Left colon (tissue), 2 donors: ENCODE results near the gene DIAPH3. TPM values are rescaled to one million over a fixed set of nuclear protein-coding genes. Genes with fewer than 3 reads are reported as not detected.
"Not testable (repeated sequence)": the region's sequence is repeated elsewhere in the genome, so short reads cannot be mapped to it uniquely, and the experiment has no call there.

Experiments
- ATAC-seq: fragments of 200-7000 bp; cut with Tn5 transposase; one replicate; pipeline ENCODE4 v1.9.1; 2020; ENCODE audit warnings: mild to moderate bottlenecking, moderate library complexity
- DNase-seq, 2 donors: peaks; one replicate each; pipeline ENCODE4 v3.0.0-alpha.2; 2020
- intact Hi-C, 2 donors: fragments of 100-400 bp; cut with DNase I in 1 of 2; cut with micrococcal nuclease in 1 of 2; formaldehyde crosslinking; loops; one replicate each; pipeline versions ENCODE4 v1.11.2 to v1.14.0; 2022; cut with DNase I, micrococcal nuclease
- total RNA-seq, 2 donors: library from RNA; stranded (reverse); fragmentation: NEBNext Ultra II Directional; extraction: Animal tissue kit (Norgen Biotek cat#: 25700); gene quantifications; one replicate each; pipeline ENCODE4 v1.2.1, GENCODE V29; 2021
- donor health status: DM: no; HTN: no; CAD: no.
- donor health status: DM: yes; HTN: yes; CAD: no.

Gene DIAPH3
- total RNA-seq, 2 donors from 2014 or later: 1.9 to 5.0 TPM

DNA sequence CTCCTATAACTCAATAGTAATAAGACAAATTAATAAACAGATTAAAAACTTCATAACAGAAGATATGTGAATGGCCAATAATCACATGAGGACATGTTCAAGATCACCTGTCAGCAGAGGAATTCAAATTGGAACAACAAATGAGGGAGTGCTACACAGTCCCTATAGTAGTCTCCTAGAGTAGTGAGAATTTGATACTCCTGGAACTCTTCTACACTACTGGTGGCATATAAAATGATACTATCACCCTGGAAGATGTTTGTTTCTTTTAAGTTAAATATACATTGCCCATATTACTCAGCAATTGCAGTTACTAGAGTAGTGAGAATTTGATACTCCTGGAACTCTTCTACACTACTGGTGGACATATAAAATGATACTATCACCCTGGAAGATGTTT is 115.4 kb downstream of the DIAPH3 start:
- ATAC-seq, DNase-seq, intact Hi-C loops: not testable (repeated sequence)

DNA sequence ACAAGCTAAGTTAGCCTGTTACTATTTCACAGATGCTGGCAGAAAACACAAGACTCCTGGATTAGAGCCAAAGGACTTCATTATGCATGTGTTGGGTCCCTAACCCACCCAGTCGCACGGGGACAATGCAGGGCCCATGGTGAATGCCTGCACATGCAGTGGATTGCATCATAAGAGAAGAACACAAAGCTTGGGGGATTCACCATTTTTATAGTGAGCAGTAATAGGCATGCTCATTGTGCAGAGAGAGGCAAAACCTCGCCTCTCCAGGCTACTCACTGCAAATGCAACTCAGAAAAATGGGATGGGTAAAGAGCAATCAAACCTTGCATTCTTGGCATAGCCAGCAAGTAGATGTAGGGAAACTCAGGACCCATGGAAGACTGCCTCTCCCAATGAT is 115.8 kb downstream of the DIAPH3 start:
- intact Hi-C loops: no loop called here
- ATAC-seq (no peak), DNase-seq (no peak)

DNA sequence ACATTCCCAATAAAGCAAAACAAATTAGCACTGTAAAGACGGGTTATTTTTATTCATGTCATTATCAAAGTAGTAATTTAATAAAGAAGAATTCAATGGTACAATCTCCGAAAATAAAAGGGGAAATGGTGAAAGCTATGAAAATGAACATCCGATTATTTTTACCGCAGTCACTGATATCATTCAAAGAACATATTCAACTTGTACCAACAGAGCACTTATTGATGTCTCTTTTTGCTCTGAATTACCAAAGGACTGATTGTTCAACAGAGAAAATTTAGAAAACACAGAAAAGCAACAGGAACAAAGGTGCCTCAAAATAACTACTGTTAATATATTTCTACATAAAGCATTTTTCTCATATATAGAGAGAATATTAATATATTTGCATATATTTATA is 119.4 kb downstream of the DIAPH3 start:
- no peak for DNase-seq
- intact Hi-C loops: no loop called here
- no peak for ATAC-seq

DNA sequence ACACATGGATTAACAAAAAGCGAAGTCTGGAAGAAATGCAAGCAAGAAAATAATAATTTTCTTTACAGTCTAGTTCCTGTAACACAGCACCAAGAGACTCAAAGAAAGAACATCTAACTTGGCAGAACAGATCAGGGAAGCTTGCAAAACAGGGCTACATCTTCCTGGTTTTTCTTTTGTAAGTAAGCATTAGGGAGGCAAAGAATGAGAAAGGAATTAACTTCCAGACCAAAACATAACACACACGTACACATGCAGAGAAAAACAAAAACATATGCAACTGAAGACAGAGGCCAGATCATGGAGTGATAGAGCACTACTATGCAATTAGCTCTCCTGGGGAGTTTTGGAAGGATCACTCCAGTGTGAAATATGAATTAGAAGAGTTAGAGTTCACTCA is 120.5 kb downstream of the DIAPH3 start:
- intact Hi-C loops: no loop called here

DNA sequence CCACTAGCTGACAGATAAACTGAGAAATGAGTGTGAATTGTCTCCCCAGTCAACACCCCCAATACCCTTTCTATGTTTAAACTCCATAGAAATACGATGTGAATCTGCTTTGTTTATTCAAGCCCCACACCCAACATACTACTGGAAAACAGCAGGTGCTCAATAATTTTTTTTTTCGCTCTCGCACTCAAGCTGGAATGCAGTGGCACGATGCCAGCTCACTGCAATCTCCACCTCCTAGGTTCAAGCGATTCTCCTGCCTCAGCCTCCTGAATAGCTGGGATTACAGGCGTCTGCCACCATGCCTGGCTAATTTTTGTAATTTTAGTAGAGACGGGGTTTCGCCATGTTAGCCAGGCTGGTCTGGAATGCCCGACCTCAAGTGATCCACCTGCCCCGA is 123.1 kb downstream of the DIAPH3 start:
- DNase-seq, ATAC-seq, intact Hi-C loops: not testable (repeated sequence)

More for the DNA sequence above, 120.5 kb downstream of the DIAPH3 start:
- DNase-seq: no peak
- ATAC-seq: no peak

DNA sequence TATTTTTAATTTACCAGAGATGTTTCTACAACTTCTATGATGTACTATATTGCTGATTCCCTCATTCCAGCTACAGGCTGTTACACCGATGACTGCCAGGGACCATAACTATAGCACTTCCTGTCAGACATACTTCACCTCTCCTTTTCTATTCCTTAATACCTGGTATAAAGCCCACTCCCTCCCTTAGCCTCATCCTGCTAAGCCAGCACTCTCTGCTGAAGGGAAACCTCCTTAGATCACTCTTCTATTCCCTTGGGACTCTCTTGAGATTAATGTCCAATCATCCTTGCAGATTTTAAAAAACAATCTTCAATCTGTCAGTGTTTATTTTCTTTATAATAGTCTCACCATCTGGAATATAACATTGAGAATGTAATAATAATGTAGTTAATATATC is 127.9 kb downstream of the DIAPH3 start:
- intact Hi-C loops: no loop called here
- ATAC-seq (no peak), DNase-seq (no peak)

DNA sequence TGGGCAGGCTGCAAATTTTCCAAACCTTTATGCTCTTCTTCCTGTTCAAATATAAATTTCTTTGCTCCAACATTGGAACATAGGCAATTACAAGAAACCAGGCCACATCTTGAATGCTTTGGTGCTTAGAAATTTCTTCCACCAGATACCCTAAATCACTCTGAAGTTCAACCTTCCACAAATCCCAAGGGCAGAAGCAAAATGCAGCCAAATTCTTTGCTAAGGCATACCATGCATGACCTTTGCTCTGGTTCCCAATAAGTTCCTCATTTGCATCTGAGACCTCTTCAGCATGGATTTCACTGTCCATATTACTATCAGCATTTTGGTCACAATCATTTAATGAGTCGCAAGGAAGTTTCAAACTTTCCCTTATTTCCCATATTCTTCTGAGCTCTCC is 130.9 kb downstream of the DIAPH3 start:
- no peak for ATAC-seq
- intact Hi-C loops: no loop called here
- DNase-seq: no peak

DNA sequence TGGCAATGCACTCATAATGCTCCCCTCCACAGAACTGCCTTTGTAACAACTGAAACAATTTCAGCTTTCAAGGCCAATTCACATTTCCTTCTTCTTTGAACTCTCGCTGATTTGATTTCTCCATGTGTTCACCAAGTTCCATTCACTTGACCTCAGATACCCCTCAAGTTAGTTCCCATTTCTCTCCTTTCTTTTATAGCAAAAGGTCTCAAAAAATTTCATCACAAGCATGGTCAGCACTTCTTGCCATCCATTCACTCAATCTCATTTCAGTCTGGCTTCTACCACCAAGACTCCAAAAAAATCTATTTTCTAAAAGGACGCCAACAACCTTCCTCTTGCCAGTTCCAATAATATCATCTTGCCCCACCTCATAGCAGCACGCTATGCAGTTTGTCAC is 135.7 kb downstream of the DIAPH3 start:
- intact Hi-C loops: no loop called here
- ATAC-seq: no peak
- DNase-seq: no peak

DNA sequence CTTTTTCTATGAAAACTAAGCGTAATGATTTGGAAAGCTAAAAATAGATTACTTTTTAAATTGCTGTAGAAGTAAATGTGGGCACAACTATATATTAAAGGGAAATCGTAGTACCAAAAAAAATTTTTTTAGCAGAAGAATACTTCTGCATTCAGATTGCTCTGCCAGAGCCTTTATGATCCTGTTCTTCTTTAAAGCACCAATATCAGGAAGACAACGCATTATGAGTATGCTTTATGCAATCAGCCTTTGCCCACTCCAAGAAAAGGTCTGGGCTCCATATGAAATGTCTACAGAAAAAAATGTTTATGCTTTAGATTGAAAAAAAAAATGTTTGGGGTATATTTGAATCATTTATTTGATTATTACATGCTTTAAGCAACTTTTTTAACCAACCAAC is 137.4 kb downstream of the DIAPH3 start:
- intact Hi-C loops: no loop called here
- DNase-seq: no peak
- ATAC-seq: no peak

DNA sequence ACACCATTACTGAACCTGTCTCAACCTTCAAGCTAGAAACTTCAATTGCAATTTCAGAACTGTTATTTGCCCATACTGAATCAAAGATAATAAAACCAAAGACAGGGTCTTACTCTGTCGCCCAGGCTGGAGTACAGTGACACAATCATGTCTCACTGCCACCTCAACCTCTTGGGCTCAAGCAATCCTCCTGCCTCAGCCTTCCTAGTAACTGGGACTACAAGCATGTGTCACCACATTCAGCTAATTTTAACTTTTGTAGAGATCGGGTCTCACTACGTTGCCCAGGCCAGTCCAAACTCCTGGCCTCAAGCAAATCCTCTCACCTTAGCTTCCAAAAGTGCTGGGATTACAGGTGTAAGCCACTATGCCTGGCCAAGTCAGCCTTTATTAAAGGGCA is 143.4 kb downstream of the DIAPH3 start:
- ATAC-seq: no peak
- intact Hi-C loops: no loop called here

DNA sequence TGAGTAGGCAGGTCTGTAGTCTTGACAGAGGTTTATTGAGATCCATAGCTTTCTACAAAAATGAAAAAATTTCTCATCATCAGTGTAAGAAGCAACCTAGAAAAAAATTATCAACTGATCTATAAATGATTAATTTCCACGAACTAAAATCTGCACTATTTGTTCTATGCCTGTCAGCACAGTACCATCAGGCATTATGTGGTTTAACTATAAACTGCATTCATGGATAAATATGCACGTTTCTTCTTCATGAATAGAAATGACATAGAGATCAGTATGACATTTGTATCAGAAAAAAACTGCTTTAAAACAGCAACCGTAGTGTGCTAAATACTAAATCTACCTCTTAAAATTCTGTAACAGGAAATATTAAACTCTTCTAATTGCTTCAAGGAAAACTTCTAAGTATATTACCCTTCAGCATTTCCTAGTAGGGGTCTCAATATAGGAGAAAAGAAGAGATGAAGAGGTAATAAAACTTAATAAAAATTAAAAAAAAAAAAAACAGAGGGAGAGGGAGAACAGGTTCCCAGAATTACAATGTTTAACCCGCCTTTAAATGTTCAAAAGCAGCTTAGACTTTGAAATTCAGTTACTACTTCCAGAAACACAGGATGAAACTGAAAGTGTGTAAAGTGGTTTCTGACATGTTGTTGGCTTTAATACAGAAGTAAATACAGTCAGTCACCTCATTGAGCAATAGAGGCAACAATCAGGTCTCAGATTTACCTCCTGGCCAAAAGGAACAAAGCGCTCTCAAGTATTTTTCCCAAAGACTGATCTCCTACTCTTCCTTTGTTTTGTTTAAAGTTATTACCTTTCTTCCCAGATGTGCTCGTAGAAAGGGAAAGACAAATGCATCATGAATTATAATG is 144.4 kb downstream of the DIAPH3 start:
- intact Hi-C loops: no loop called here

More for the DNA sequence above, 143.4 kb downstream of the DIAPH3 start:
- no peak for DNase-seq

DNA sequence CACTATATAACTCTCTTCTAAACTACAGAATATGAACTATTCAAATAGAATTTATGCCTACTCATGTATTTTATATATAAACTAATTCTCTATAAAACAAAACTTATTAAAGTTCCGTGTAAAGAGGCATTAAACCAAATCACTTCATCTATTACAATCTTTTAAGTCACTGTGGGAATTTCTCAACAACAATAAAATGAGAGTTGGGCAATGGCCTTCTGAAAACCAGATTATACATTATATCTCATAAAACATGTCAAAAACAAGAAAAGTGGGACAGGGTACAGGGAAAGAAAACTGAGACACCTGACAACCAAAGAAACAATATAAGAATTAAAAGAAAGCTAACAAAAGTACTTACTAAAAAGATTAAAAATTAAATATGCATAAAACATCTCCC is 145.2 kb downstream of the DIAPH3 start:
- DNase-seq: no peak
- intact Hi-C loops: no loop called here
- no peak for ATAC-seq

More for the DNA sequence above, 144.4 kb downstream of the DIAPH3 start:
- ATAC-seq (peak; percentile 88), DNase-seq (no peak)

DNA sequence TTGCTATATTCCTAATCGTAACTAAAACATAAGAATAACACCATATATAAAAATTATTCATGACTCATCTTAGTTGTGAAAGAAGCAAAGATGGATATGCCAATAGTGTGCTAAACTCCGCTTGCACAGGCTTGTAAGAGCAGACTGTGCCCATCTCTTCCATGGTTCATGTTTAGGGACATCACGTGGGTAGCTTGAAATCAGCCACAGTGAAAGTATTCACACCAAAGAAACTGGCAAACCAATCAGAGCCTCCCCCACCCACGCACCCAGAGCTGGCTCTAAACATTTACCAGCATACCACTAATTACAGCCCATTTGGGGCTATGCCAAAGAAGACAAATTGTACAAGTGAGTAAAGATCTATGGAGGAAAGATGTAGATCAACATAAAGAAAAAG is 147.5 kb downstream of the DIAPH3 start:
- ATAC-seq: no peak
- DNase-seq: no peak
- intact Hi-C loops: no loop called here

DNA sequence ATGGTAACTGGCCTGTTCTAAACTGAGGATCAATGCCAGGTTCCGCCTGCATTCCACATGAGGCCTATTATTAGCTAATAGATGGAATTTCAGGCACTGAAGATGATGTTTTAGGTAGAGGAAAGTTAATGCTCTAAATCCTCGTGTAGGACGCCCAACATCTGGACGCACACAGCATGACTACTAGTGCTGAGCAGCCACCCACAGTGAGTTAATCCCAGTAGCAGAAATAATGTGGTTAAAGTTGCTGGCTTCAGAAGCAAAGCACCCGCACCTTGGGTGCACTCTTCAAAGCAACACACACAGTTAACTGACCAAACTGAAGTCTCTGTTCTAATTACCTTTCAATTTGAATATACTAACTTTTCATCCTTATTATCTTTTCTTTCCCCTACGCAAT is 150.6 kb downstream of the DIAPH3 start:
- intact Hi-C loops: no loop called here

DNA sequence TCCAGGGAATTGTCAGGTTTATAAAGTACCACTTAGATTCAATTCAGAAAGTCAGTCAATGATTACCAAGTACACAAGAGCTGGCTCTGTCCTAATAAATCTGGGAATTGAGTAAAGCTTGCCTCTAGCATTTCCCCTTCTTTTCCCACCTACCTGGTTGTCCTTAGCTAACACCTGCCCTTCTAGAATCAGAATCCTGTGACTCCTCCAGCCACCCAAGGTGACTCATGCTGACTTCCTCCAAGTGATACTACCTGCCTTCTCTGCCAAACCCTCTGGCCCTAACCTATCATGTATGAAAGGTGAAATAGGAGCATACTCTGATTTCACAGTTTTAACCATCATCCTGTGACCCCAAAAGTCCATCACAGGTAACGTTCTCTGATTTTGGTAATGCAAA is 151.2 kb downstream of the DIAPH3 start:
- intact Hi-C loops: no loop called here
- DNase-seq (peak; percentile 15 to 56), ATAC-seq (peak; percentile 73)

More for the DNA sequence above, 150.6 kb downstream of the DIAPH3 start:
- DNase-seq: no peak
- ATAC-seq: no peak

DNA sequence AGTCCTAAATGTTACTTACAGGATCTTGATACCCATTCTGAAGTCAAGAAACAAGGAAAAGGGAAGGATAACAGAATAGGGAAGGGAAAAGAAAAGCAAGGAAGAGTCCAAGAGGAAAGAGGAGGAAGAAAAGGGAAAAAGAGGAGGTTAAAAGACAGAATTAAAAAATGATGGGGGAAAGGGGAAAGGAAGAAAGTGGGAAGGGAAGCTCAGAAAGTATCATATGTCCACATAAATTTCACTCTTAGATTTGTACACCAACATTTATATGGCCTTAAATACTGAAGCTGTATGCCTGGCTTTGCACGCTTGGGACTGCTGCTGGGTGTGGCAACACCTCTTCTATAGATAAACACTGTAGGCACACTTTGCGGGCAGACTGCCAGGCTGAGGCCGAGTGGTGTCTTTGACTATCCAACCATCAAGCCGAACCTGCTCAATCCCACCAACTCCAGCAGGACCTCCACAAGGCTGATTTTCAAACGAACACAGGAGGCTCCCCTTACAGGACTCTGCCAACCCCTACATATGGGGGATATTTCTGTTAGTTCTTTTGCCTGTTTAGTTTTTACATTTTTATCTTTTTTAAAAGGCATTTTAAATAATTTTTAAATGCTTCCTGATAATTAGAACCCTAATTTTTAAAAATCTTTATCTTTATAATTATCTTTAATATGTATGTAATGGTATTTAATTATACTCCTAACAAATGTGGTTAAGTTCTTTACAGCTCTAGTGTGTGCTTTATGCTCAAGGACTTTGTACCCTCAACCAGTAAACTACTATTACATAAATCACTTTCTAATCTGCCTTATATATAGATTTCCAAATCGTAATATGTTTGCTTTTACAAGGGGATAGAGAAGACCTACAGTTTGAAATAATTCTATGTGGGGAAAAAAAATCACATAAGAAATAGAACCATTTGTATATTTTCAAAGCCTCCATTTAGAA is 154.2 kb downstream of the DIAPH3 start:
- intact Hi-C loops: no loop called here
- DNase-seq (peak; percentile 95 to 98), ATAC-seq (peak; percentile 95)

DNA sequence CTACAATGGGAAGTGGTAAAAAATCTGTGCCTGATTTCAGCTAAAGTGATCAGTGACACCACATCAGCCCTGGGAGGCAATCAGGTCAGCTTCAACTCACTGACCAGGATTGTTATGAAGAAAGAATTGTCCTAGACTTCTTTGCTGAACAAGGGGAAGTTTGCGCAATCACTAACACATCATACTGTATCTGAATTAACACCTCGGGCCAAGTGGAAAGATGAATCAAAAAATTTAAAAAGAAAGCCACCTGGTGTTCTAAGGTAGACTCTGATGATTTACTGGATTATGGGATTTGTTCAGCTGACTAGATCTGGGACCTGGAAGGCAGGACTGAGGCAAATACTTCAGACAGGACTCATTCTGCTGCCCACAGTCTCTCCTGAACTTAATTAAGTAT is 161.8 kb downstream of the DIAPH3 start:
- no peak for ATAC-seq
- no peak for DNase-seq

DNA sequence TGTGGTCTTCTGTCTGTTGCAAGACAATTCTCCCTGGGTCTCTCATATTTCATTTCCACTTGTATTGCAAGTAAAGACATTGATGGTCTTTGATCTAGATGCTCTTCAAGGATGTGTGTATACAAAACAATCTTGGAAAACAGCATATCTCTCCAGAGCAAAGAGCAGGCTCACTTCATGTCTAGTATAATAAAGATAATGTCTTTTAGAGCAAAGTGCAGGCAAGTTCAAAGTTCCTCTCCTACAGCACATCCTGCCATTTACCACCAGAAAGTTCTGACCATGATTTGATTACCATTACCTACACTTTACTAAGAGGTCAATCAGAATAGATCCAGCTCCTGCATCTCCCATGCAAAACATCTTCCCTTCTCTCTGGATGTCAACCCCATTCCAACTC is 162.8 kb downstream of the DIAPH3 start:
- intact Hi-C loops: no loop called here
- DNase-seq: no peak
- ATAC-seq: peak; percentile 84

More for the DNA sequence above, 161.8 kb downstream of the DIAPH3 start:
- intact Hi-C loops: no loop called here

DNA sequence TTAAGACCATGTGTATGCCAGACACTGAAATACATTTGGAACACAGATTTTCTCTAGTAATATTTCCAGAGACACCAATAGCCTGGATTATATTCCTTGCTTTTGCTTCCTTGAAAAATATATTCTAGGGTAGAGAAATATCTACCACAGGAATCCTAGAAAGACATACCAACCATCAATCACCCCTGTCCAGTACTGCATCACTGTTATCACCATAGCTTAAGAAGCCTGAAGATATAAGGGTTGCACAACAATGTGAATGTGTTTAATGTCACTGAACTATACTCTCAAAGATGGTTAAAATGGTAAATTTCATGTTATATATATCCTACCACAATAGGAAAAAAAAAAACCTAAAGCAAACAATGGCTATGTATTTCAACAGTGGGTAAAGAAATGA is 163.6 kb downstream of the DIAPH3 start:
- no peak for DNase-seq
- no peak for ATAC-seq
- intact Hi-C loops: no loop called here

DNA sequence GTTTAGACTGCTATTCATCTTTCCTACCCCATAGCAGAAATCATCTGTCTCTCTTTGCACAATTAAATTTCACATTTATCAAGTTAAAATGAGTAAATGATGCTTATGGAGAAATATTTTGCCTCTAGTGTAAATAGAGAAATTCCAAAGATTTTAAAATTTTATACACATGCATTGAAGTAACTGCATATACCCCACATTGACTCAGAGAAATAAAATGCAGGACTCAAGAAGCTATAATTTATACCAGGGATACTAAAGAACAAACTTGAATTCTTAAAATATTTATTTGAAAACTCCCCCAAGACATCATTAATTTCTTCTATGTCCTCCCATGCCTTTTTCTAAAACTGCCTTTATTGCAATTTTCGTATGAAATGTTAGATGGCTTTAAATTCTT is 165.8 kb downstream of the DIAPH3 start:
- no peak for DNase-seq
- no peak for ATAC-seq
- intact Hi-C loops: no loop called here
